Duodenal mucosa (tissue), 2 donors: ENCODE data around the gene KRR1.
"Not testable (repeated sequence)": the region's sequence is repeated elsewhere in the genome, so short reads cannot be mapped to it uniquely, and the experiment has no call there.

ENCODE experiments used
- H3K27ac ChIP-seq: one replicate; pipeline ENCODE4 v1.7.0; 2013; ENCODE audit warnings: low read depth, low read length
- H3K27me3 ChIP-seq, 2 donors: one replicate each; pipeline ENCODE4 v1.7.0; 2013; ENCODE audit warnings: low read length in 2 of 2, control low read depth in 1 of 2; ENCODE audit not compliant: insufficient read depth in 2 of 2, control insufficient read depth in 1 of 2
- H3K36me3 ChIP-seq, 2 donors: one replicate each; pipeline ENCODE4 v1.7.0; 2013; ENCODE audit warnings: low read length in 2 of 2, control low read depth in 1 of 2; ENCODE audit not compliant: insufficient read depth in 2 of 2, control insufficient read depth in 1 of 2
- H3K4me1 ChIP-seq, 2 donors: one replicate each; pipeline ENCODE4 v1.7.0; 2013; ENCODE audit warnings: low read length in 2 of 2, control low read depth in 1 of 2; ENCODE audit not compliant: insufficient read depth in 2 of 2, control insufficient read depth in 1 of 2
- H3K4me3 ChIP-seq, 2 donors: one replicate each; pipeline ENCODE4 v1.7.0; 2013; ENCODE audit warnings: low read length in 2 of 2, low read depth in 1 of 2
- H3K9ac ChIP-seq, 2 donors: one replicate each; pipeline ENCODE4 v1.7.0; 2013; ENCODE audit warnings: low read length in 2 of 2, low read depth in 1 of 2
- H3K9me3 ChIP-seq, 2 donors: one replicate each; pipeline ENCODE4 v1.7.0; 2013; ENCODE audit warnings: low read length in 2 of 2, control low read depth in 1 of 2; ENCODE audit not compliant: control insufficient read depth in 1 of 2

Gene KRR1

GRCh38 chr12:75457191-75457590, 54.2 kb downstream of the KRR1 start:
- Histone ChIP-seq H3K9ac (no peak overlapping the region), H3K27me3 (no peaks in the 10 kb centered on the region)

GRCh38 chr12:75455839-75456238, 55.6 kb downstream of the KRR1 start:
- Histone ChIP-seq H3K27ac (no peak overlapping the region), H3K4me1 (no peaks in the 10 kb centered on the region), H3K36me3 (no peaks in the 10 kb centered on the region), H3K4me3 (no peak overlapping the region), H3K9ac (no peak overlapping the region), H3K9me3 (peaks cover 3% of the 10 kb centered on the region in 2 donors), H3K27me3 (no peaks in the 10 kb centered on the region)

More at GRCh38 chr12:75457191-75457590, 54.2 kb downstream of the KRR1 start:
- H3K36me3 ChIP-seq: no peaks in the 10 kb centered on the region
- no peaks in the 10 kb centered on the region for H3K4me1 ChIP-seq
- H3K9me3 ChIP-seq: peaks cover 3% of the 10 kb centered on the region in 2 donors
- H3K4me3 ChIP-seq: no peak overlapping the region
- H3K27ac ChIP-seq: no peak overlapping the region

GRCh38 chr12:75452675-75453330, 58.6 kb downstream of the KRR1 start:
- H3K9ac ChIP-seq: no peak overlapping the region
- H3K4me3 ChIP-seq: no peak overlapping the region
- no peak overlapping the region for H3K27ac ChIP-seq
- H3K9me3 ChIP-seq: no peaks in the 10 kb centered on the region
- H3K36me3 ChIP-seq: no peaks in the 10 kb centered on the region
- H3K4me1 ChIP-seq: no peaks in the 10 kb centered on the region
- no peaks in the 10 kb centered on the region for H3K27me3 ChIP-seq

- H3K9me3 ChIP-seq: no peaks in the 10 kb centered on the region
These were observed 63.6 kb downstream of the KRR1 start for GRCh38 chr12:75447691-75448393.

GRCh38 chr12:75446857-75447256, 64.6 kb downstream of the KRR1 start:
- no peak overlapping the region for H3K9ac ChIP-seq
- H3K9me3 ChIP-seq: no peaks in the 10 kb centered on the region
- no peak overlapping the region for H3K4me3 ChIP-seq
- H3K27me3 ChIP-seq: no peaks in the 10 kb centered on the region
- H3K36me3 ChIP-seq: no peaks in the 10 kb centered on the region
- H3K27ac ChIP-seq: no peak overlapping the region
- peaks cover 0 to 5% of the 10 kb centered on the region in 2 donors for H3K4me1 ChIP-seq

More at GRCh38 chr12:75447691-75448393, 63.6 kb downstream of the KRR1 start:
- H3K36me3 ChIP-seq: no peaks in the 10 kb centered on the region
- no peak overlapping the region for H3K27ac ChIP-seq
- no peaks in the 10 kb centered on the region for H3K27me3 ChIP-seq
- no peak overlapping the region for H3K4me3 ChIP-seq
- H3K4me1 ChIP-seq: peaks cover 0 to 3% of the 10 kb centered on the region in 2 donors
- no peak overlapping the region for H3K9ac ChIP-seq

GRCh38 chr12:75445137-75445507, 66.3 kb downstream of the KRR1 start:
- H3K36me3 ChIP-seq, H3K27me3 ChIP-seq, H3K9me3 ChIP-seq, H3K27ac ChIP-seq, H3K9ac ChIP-seq, H3K4me1 ChIP-seq, H3K4me3 ChIP-seq: not testable (repeated sequence)

GRCh38 chr12:75444429-75445136, 66.8 kb downstream of the KRR1 start:
- Histone ChIP-seq H3K27ac (no peak overlapping the region), H3K27me3 (no peaks in the 10 kb centered on the region), H3K4me3 (no peak overlapping the region), H3K36me3 (no peaks in the 10 kb centered on the region), H3K4me1 (peaks cover 0 to 5% of the 10 kb centered on the region in 2 donors), H3K9me3 (no peaks in the 10 kb centered on the region), H3K9ac (no peak overlapping the region)

- no peak overlapping the region for H3K4me3 ChIP-seq
- H3K27me3 ChIP-seq: no peaks in the 10 kb centered on the region
- H3K36me3 ChIP-seq: no peaks in the 10 kb centered on the region
- H3K27ac ChIP-seq: no peak overlapping the region
- H3K9me3 ChIP-seq: no peaks in the 10 kb centered on the region
- no peak overlapping the region for H3K9ac ChIP-seq
- peaks cover 0 to 5% of the 10 kb centered on the region in 2 donors for H3K4me1 ChIP-seq
These were observed 67.7 kb downstream of the KRR1 start for GRCh38 chr12:75443709-75444108.

GRCh38 chr12:75442454-75442853, 69.0 kb downstream of the KRR1 start:
- H3K27ac ChIP-seq, H3K9me3 ChIP-seq, H3K4me1 ChIP-seq, H3K36me3 ChIP-seq, H3K27me3 ChIP-seq, H3K9ac ChIP-seq, H3K4me3 ChIP-seq: not testable (repeated sequence)

- H3K36me3 ChIP-seq, H3K27me3 ChIP-seq, H3K27ac ChIP-seq, H3K4me3 ChIP-seq, H3K9ac ChIP-seq, H3K4me1 ChIP-seq, H3K9me3 ChIP-seq: not testable (repeated sequence)
These were observed 69.5 kb downstream of the KRR1 start for GRCh38 chr12:75441687-75442449.
